OCI-LY7 (cell line): ENCODE measurements around the gene IFNGR1. TPM values are rescaled to one million over a fixed set of nuclear protein-coding genes. Genes with fewer than 3 reads are reported as not detected.

Experiments used
- BruUV-seq: library from RNA; stranded (reverse); fragments of 400-500 nt; replicated peaks from 2 replicates; lab custom pipeline; 2021; lab: Mats Ljungman, UMichigan
- CTCF ChIA-PET: fragments of 300-600 bp; sonication (Branson Sonifier 250); formaldehyde crosslinking; loops from one replicate; lab custom pipeline; 2022; ENCODE audit warnings: antibody characterized with exemption; ENCODE audit not compliant: unreplicated experiment; lab: Charles Lee
- POLR2A ChIA-PET: fragments of 300-600 bp; sonication (Branson Sonifier 250); formaldehyde crosslinking; loops from one replicate; lab custom pipeline; 2022; ENCODE audit warnings: antibody characterized with exemption; lab: Charles Lee
- DNase-seq: peaks from one replicate; pipeline ENCODE4 v3.0.0-alpha.2; 2015; ENCODE audit warnings: low spot score
- H2AFZ ChIP-seq: fragments of 200-600 bp; sonication (generic), shearing (Covaris generic); 2 replicates; pipeline ENCODE4 v1.6.1; 2014; ENCODE audit warnings: mild to moderate bottlenecking, antibody characterized with exemption, low read length, moderate library complexity
- H3K27ac ChIP-seq: fragments of 200-600 bp; sonication (generic); 2 replicates; pipeline ENCODE4 v1.5.1; 2014; ENCODE audit warnings: mixed run types, low read depth, mild to moderate bottlenecking, moderate library complexity, low read length, inconsistent platforms; ENCODE audit not compliant: poor library complexity, severe bottlenecking
- H3K36me3 ChIP-seq: fragments of 200-600 bp; sonication (generic); 2 replicates; pipeline ENCODE4 v1.6.1; 2014; ENCODE audit warnings: mild to moderate bottlenecking, antibody characterized with exemption, low read length, moderate library complexity, mixed read lengths; ENCODE audit not compliant: insufficient read depth
- H3K4me1 ChIP-seq: fragments of 200-600 bp; sonication (generic); 2 replicates; pipeline ENCODE4 v1.5.1; 2014; ENCODE audit warnings: mild to moderate bottlenecking, low read length; ENCODE audit not compliant: insufficient read depth, poor library complexity, severe bottlenecking
- H3K4me2 ChIP-seq: fragments of 200-600 bp; sonication (generic); 2 replicates; pipeline ENCODE4 v1.6.1; 2014; ENCODE audit warnings: mild to moderate bottlenecking, low read length
- H3K4me3 ChIP-seq: fragments of 200-600 bp; sonication (generic); 2 replicates; pipeline ENCODE4 v1.5.1; 2014; ENCODE audit warnings: mild to moderate bottlenecking, low read depth, low read length; ENCODE audit not compliant: poor library complexity, severe bottlenecking
- H3K79me2 ChIP-seq: fragments of 200-600 bp; sonication (generic); 2 replicates; pipeline ENCODE4 v1.6.1; 2016; ENCODE audit warnings: low read depth, mild to moderate bottlenecking, low read length, moderate library complexity, mixed read lengths; ENCODE audit not compliant: insufficient read depth
- H3K9me2 ChIP-seq: fragments of 200-600 bp; sonication (generic); 2 replicates; pipeline ENCODE4 v1.6.1; 2016; ENCODE audit warnings: mild to moderate bottlenecking, low read length, mixed read lengths; ENCODE audit not compliant: insufficient read depth
- H3K9me3 ChIP-seq: fragments of 200-600 bp; sonication (generic); 2 replicates; pipeline ENCODE4 v1.6.1; 2014; ENCODE audit warnings: mild to moderate bottlenecking, mixed run types, low read length, mixed read lengths
- H4K20me1 ChIP-seq: fragments of 200-600 bp; sonication (generic); 2 replicates; pipeline ENCODE4 v1.6.1; 2014; ENCODE audit warnings: mild to moderate bottlenecking, antibody characterized with exemption, low read length, moderate library complexity, mixed read lengths; ENCODE audit not compliant: insufficient read depth
- EZH2phosphoT487 ChIP-seq: fragments of 200-600 bp; sonication (generic); IDR thresholded peaks from 2 replicates; pipeline ENCODE4 v1.6.1; 2018; ENCODE audit warnings: low read depth, borderline replicate concordance, mild to moderate bottlenecking, mixed run types, antibody characterized with exemption, low read length, moderate library complexity, mixed read lengths
- intact Hi-C: fragments of 100-400 bp; cut with micrococcal nuclease; formaldehyde crosslinking; loops from one replicate; pipeline ENCODE4 v1.10.0; 2022; ENCODE audit not compliant: unreplicated experiment
- total RNA-seq, 2 experiments: library from RNA; depleted of rRNA in 1 of 2; stranded (reverse); fragments of >200 nt in 1 of 2; shearing (Covaris generic) in 1 of 2; gene quantifications; 2 replicates each; pipeline ENCODE4 v1.2.3, GENCODE V29; 2014 to 2022
- TF ChIP-seq, protein P1 (sequence below): fragments of 200-600 bp; sonication (generic); conservative IDR thresholded peaks from 2 replicates; pipeline ENCODE4 v1.5.1; 2014; ENCODE audit warnings: mild to moderate bottlenecking, antibody characterized with exemption, low read length, moderate library complexity, mixed read lengths

IFNGR1 gene
- total RNA-seq, 2 experiments from 2014 or later: 23.2 to 23.6 TPM

DNA sequence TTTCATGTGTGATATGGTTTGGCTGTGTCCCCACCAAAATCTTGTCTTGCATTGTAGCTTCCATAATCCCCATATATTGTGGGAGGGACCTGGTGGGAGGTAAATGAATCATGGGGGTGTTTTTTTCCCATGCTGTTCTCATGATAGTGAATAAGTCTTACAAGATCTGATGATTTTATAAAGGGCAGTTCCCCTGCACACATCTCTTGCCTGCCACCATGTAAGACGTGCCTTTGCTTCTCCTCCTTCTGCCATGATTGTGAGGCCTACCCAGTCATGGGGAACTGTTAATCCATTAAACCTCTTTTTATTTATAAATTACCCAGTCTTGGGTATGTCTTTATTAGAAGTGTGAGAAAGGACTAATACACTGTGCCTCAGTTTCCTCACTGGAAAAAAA lies 41.6 kb downstream of the IFNGR1 start:
- CTCF ChIA-PET: no interaction called here
- TF ChIP-seq, protein P1, sequence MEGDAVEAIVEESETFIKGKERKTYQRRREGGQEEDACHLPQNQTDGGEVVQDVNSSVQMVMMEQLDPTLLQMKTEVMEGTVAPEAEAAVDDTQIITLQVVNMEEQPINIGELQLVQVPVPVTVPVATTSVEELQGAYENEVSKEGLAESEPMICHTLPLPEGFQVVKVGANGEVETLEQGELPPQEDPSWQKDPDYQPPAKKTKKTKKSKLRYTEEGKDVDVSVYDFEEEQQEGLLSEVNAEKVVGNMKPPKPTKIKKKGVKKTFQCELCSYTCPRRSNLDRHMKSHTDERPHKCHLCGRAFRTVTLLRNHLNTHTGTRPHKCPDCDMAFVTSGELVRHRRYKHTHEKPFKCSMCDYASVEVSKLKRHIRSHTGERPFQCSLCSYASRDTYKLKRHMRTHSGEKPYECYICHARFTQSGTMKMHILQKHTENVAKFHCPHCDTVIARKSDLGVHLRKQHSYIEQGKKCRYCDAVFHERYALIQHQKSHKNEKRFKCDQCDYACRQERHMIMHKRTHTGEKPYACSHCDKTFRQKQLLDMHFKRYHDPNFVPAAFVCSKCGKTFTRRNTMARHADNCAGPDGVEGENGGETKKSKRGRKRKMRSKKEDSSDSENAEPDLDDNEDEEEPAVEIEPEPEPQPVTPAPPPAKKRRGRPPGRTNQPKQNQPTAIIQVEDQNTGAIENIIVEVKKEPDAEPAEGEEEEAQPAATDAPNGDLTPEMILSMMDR: no peak
- TF ChIP-seq EZH2phosphoT487: no peak
- H3K36me3 ChIP-seq: no peaks in the 10 kb centered on the region
- H2AFZ ChIP-seq: no peak overlapping the region
- POLR2A ChIA-PET: interaction anchor here (0.9 to 1.3 kb wide), 2 partner anchors 11 to 18 kb away, joined by 4 to 7 read pairs; no protein-coding TSS in a partner anchor
- no TSS peak for BruUV-seq
- no peak overlapping the region for H3K27ac ChIP-seq
- no peaks in the 10 kb centered on the region for H3K4me1 ChIP-seq
- no peak overlapping the region for H3K4me3 ChIP-seq
- no peaks in the 10 kb centered on the region for H4K20me1 ChIP-seq
- H3K9me2 ChIP-seq: no peaks in the 10 kb centered on the region
- DNase-seq: no peak
- peaks cover 25% of the 10 kb centered on the region for H3K9me3 ChIP-seq
- intact Hi-C loops: no loop called here
- no peaks in the 10 kb centered on the region for H3K79me2 ChIP-seq
- no peak overlapping the region for H3K4me2 ChIP-seq

DNA sequence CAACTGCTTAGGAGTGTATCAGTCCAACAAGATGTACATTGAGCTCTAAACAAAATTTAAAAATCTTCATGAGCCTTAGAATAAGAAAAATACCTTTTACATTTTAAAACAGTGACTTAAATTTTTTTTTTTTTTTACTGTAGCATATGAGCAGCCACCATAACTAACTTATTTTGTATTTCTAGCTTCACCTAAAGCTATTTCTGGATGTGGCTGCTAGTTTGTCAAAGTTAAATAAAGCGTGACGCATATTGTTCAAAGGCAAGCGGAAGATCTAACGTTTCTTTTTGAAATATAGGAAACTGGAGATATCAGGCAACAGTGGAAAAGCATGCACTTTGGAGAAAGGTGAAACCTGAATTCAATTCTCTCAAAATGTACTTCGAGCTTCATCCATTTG lies 42.5 kb downstream of the IFNGR1 start:
- H2AFZ ChIP-seq: no peak overlapping the region
- peaks cover 16% of the 10 kb centered on the region for H3K9me3 ChIP-seq
- H3K36me3 ChIP-seq: no peaks in the 10 kb centered on the region
- no peaks in the 10 kb centered on the region for H4K20me1 ChIP-seq
- no TSS peak for BruUV-seq
- no peak overlapping the region for H3K4me3 ChIP-seq
- no peak overlapping the region for H3K27ac ChIP-seq
- ChIA-PET POLR2A (interaction anchor here (0.5 to 1.3 kb wide), 7 partner anchors 10 to 1913 kb away, joined by 3 to 7 read pairs (median 3); no protein-coding TSS in a partner anchor), CTCF (no interaction called here)
- no peaks in the 10 kb centered on the region for H3K79me2 ChIP-seq
- TF ChIP-seq EZH2phosphoT487: no peak
- TF ChIP-seq, protein P1: no peak
- intact Hi-C loops: no loop called here
- H3K4me1 ChIP-seq: no peaks in the 10 kb centered on the region
- H3K9me2 ChIP-seq: no peaks in the 10 kb centered on the region
- no peak overlapping the region for H3K4me2 ChIP-seq
- DNase-seq: no peak

DNA sequence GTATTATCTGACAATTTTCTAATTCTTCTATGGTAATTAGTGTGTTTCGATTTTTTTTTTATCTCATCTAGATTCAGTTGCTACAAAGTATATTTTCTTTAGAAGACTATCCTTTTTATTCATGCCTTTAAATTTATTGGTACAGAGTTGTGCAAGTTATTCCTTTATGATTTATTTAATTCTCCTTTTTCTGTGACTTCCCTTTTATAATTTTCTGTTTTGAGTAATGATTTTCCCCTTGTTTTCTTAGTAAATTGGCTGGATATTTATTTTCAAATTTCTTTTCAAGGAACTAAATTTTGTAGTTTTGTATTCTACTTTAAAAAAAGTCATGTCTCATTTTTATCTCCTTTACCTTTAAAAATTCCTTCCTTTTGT lies 43.3 kb downstream of the IFNGR1 start:
- intact Hi-C loops: no loop called here
- CTCF ChIA-PET: no interaction called here

More for the DNA sequence above, 43.3 kb downstream of the IFNGR1 start:
- no peak overlapping the region for H2AFZ ChIP-seq
- no peaks in the 10 kb centered on the region for H4K20me1 ChIP-seq
- no peaks in the 10 kb centered on the region for H3K79me2 ChIP-seq
- H3K4me2 ChIP-seq: no peak overlapping the region
- DNase-seq: no peak
- no peak overlapping the region for H3K27ac ChIP-seq
- POLR2A ChIA-PET: interaction anchor here (0.8 kb wide), 1 partner anchor 14 kb away, joined by 3 read pairs; no protein-coding TSS in a partner anchor
- no peaks in the 10 kb centered on the region for H3K4me1 ChIP-seq
- no peak overlapping the region for H3K4me3 ChIP-seq
- no peak for TF ChIP-seq EZH2phosphoT487
- 0 out of 2 replicates have a peak, but pooled peaks cover 7% of the 10 kb centered on the region for H3K9me3 ChIP-seq
- no peaks in the 10 kb centered on the region for H3K36me3 ChIP-seq
- no TSS peak for BruUV-seq
- H3K9me2 ChIP-seq: no peaks in the 10 kb centered on the region
